Heart left ventricle (tissue), 16 donors: ENCODE data around the gene NFATC1. TPM values are rescaled to one million over a fixed set of nuclear protein-coding genes. Genes with fewer than 3 reads are reported as not detected.

Experiments used
- ATAC-seq, 4 donors: fragments of 200-7000 bp; cut with Tn5 transposase; one replicate each; pipeline ENCODE4 v1.9.1; 2020 to 2022; ENCODE audit warnings: moderate library complexity in 4 of 4, mild to moderate bottlenecking in 3 of 4, moderate number of reproducible peaks in 1 of 4
- DNase-seq, 5 donors: peaks; one replicate each; pipeline ENCODE4 v3.0.0-alpha.2; 2020
- H3K27ac ChIP-seq, 12 donors: fragments of 200-600 bp; sonication (generic) in 4 of 12; one replicate each; pipeline versions ENCODE4 v1.5.0 to v1.8.0; 2016 to 2022; ENCODE audit warnings: mild to moderate bottlenecking in 2 of 12
- H3K27me3 ChIP-seq, 9 donors: fragments of 200-600 bp; sonication (generic) in 2 of 9; one replicate each; pipeline versions ENCODE4 v1.5.1 to v1.8.0; 2016 to 2022; ENCODE audit warnings: mild to moderate bottlenecking in 3 of 9
- H3K36me3 ChIP-seq, 9 donors: fragments of 200-600 bp; sonication (generic) in 2 of 9; one replicate each; pipeline versions ENCODE4 v1.5.0 to v1.8.0; 2018 to 2022; ENCODE audit warnings: mild to moderate bottlenecking in 2 of 9
- H3K4me1 ChIP-seq, 12 donors: fragments of 200-600 bp; sonication (generic) in 4 of 12; one replicate each; pipeline versions ENCODE4 v1.5.0 to v1.8.0; 2016 to 2022; ENCODE audit warnings: mild to moderate bottlenecking in 3 of 12
- H3K4me3 ChIP-seq, 12 donors: fragments of 200-600 bp; sonication (generic) in 4 of 12; one replicate each; pipeline versions ENCODE4 v1.5.0 to v1.8.0; 2017 to 2022; ENCODE audit warnings: mild to moderate bottlenecking in 9 of 12, moderate library complexity in 4 of 12
- H3K9me3 ChIP-seq, 12 donors: fragments of 200-600 bp; sonication (generic) in 4 of 12; one replicate each; pipeline versions ENCODE4 v1.5.0 to v1.8.0; 2016 to 2022; ENCODE audit warnings: mild to moderate bottlenecking in 1 of 12
- CTCF ChIP-seq, 12 donors: fragments of 200-600 bp; sonication (generic) in 4 of 12; IDR thresholded peaks; one replicate each; pipeline versions ENCODE4 v1.5.0 to v1.8.0; 2018 to 2022; ENCODE audit warnings: antibody characterized with exemption in 12 of 12, mild to moderate bottlenecking in 5 of 12
- POLR2A ChIP-seq, 2 donors: fragments of 450-650 bp; IDR thresholded peaks; one replicate each; pipeline ENCODE4 v1.6.1; 2017; ENCODE audit warnings: antibody characterized with exemption in 2 of 2, mild to moderate bottlenecking in 2 of 2, moderate library complexity in 2 of 2
- WGBS, 4 donors: extraction: QIAGEN DNeasy Blood & Tissue Kit in 2 of 4; methylation state at CpG; one replicate each; pipeline versions ENCODE4 v1.1.5 to v1.1.7; 2013 to 2018; 5-methylcytosine and 5-hydroxymethylcytosine counted together
- intact Hi-C, 10 donors: fragments of 100-400 bp; cut with DNase I; formaldehyde crosslinking; loops; one replicate each; pipeline versions ENCODE4 v1.11.1 to v1.14.2; 2022
- polyA plus RNA-seq, 2 donors: library from polyadenylated mRNA; stranded (reverse); fragments of 200-250 nt; gene quantifications; one replicate each; pipeline ENCODE4 v1.2.3, GENCODE V29; 2013
- total RNA-seq, 9 donors: library from RNA; depleted of rRNA in 2 of 9; stranded (reverse); fragments of >200 nt in 2 of 9; fragmentation: NEBNext Ultra II Directional in 3 of 9; extraction: Animal tissue kit (Norgen Biotek cat#: 25700) in 3 of 9; gene quantifications; one replicate each; pipeline versions ENCODE4 v1.1.0 to v1.2.4, GENCODE V29; 2016 to 2023
- donor health status: ischemic (EF 13 %, LVEDD 7.1; RV severe dilation, severe dysfunction).
- donor health status: healthy with polysubstance abuse.
- donor health status: DM: no; HTN: yes; CAD: no.
- donor health status: DM: no; HTN: no; CAD: no.
- donor health status: ischemic (EF 25% LVEDD 6.9; RV normal size, moderate dysfunction).
- donor health status: ischemic (EF 25% LVEDD 5.7; RV mildly dilated, moderate dysfunction).
- donor health status: healthy.
- donor health status: DM: yes; HTN: yes; CAD: no.
- donor health status: ischemic (EF 35%, LVEDD 5.7; RV mildly dilated, moderate dysfunction).
- donor health status: nonischemic (EF 11% LVEDD 7.7; RV severe dilation, severe dysfunction).
- donor health status: DM: yes; HTN: yes; CAD: no.
- donor health status: PGD.
- donor health status: ischemic (EF 29% LVEDD 5.4; RV normal size, mild dysfunction).
- donor health status: nonischemic (EF 23%, LVEDD 6.1; RV moderate dilation, normal function).

The NFATC1 gene
- total and polyA plus RNA-seq, 11 donors = 6.5 to 26.7 (median 15.3) TPM

GRCh38 chr18:79488311-79489050 is 92.8 kb downstream of the NFATC1 start:
- no peaks in the 10 kb centered on the region for H3K27me3 ChIP-seq
- no peaks in the 10 kb centered on the region for H3K9me3 ChIP-seq
- no peak for ATAC-seq
- intact Hi-C loops = no loop called here
- WGBS, 4 donors = 90 to 94% (median 92%) methylated on average over 23 to 26 of the region's 26 CpGs
- H3K27ac ChIP-seq = no peak overlapping the region
- H3K4me3 ChIP-seq = no peak overlapping the region
- TF ChIP-seq CTCF (IDR thresholded peaks at IDR 0.05) = no peak
- TF ChIP-seq POLR2A (IDR thresholded peaks at IDR 0.05) = no peak
- peaks cover 0 to 22% (median 3%) of the 10 kb centered on the region in 12 donors for H3K4me1 ChIP-seq
- H3K36me3 ChIP-seq = peaks cover 0 to 36% (median 15%) of the 10 kb centered on the region in 9 donors
- DNase-seq = peak in 3 of 5 donors; percentile 19 to 49 (median 21)

DNA sequence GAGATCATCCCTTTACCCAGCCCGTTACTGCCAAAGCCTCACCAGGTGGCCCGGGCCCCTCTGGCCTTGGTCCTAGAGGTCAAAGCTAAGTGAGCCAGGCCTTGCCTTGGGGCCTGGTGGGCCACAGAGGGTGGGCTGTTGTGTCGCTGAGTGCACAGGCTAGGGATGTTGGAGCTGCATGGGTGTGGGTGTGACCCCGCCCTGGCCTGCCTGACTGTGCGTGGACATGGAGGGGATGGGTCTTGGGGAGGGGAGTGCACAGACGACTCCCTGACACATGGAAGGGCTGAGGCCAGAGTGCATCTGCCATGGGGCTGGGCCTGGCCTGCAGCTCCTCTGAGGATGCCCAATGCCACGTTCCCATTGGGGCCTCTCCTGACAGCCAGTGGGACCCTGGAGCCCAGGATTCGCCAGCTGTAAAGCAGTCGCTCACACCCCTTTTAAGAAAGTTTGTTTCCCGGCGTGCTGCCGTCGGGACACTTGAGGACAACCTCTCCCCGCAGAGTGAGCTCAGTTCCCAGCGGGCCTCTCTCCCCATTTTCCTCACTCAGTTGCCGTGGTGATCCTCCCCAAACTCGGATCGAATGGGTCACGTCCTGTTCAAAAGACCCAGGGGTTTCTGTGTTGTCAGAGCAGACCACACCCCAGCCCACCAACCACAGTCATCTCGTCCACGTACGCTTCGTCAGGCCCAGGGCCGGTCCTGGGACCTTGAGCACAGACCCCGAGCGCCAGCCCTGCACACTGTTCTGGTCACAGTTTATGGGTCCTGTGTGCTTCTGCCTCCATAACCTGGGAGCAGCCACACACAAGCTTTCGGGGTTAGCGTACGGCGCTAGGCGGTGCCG is 93.5 kb downstream of the NFATC1 start:
- DNase-seq = peak in 2 of 5 donors; percentile 25 to 60
- Histone ChIP-seq H3K36me3 (peaks cover 0 to 42% (median 15%) of the 10 kb centered on the region in 9 donors), H3K4me1 (peaks cover 0 to 18% (median 3%) of the 10 kb centered on the region in 12 donors), H3K9me3 (no peaks in the 10 kb centered on the region), H3K4me3 (no peak overlapping the region), H3K27me3 (no peaks in the 10 kb centered on the region), H3K27ac (no peak overlapping the region)
- ATAC-seq = no peak
- TF ChIP-seq POLR2A (IDR thresholded peaks at IDR 0.05) (no peak), CTCF (IDR thresholded peaks at IDR 0.05) (no peak)
- WGBS, 4 donors = 96 to 97% (median 96%) methylated on average over 27 to 32 of the region's 32 CpGs
- intact Hi-C loops = no loop called here

- no peak overlapping the region for H3K4me3 ChIP-seq
- ATAC-seq (no peak), DNase-seq (peak in 3 of 5 donors; percentile 13 to 45 (median 23))
- intact Hi-C loops = no loop called here
- no peak overlapping the region for H3K27ac ChIP-seq
- no peaks in the 10 kb centered on the region for H3K27me3 ChIP-seq
- H3K4me1 ChIP-seq = peaks cover 0 to 10% (median 0%) of the 10 kb centered on the region in 12 donors
- WGBS, 4 donors = 84 to 91% (median 88%) methylated on average over 8 to 16 of the region's 16 CpGs
- no peaks in the 10 kb centered on the region for H3K9me3 ChIP-seq
- no peak for TF ChIP-seq POLR2A (IDR thresholded peaks at IDR 0.05)
- no peak for TF ChIP-seq CTCF (IDR thresholded peaks at IDR 0.05)
- peaks cover 0 to 45% (median 15%) of the 10 kb centered on the region in 9 donors for H3K36me3 ChIP-seq
Measured at GRCh38 chr18:79489899-79490625, 94.3 kb downstream of the NFATC1 start.
